OCI-LY7 (cell line): ENCODE results near the gene CRISP3. TPM values are rescaled to one million over a fixed set of nuclear protein-coding genes. Genes with fewer than 3 reads are reported as not detected.

ENCODE experiments used
- BruUV-seq: library from RNA; stranded (reverse); fragments of 400-500 nt; replicated peaks from 2 replicates; lab custom pipeline; 2021; lab: Mats Ljungman, UMichigan
- CTCF ChIA-PET: fragments of 300-600 bp; sonication (Branson Sonifier 250); formaldehyde crosslinking; loops from one replicate; lab custom pipeline; 2022; ENCODE audit warnings: antibody characterized with exemption; ENCODE audit not compliant: unreplicated experiment; lab: Charles Lee
- POLR2A ChIA-PET: fragments of 300-600 bp; sonication (Branson Sonifier 250); formaldehyde crosslinking; loops from one replicate; lab custom pipeline; 2022; ENCODE audit warnings: antibody characterized with exemption; lab: Charles Lee
- DNase-seq: peaks from one replicate; pipeline ENCODE4 v3.0.0-alpha.2; 2015; ENCODE audit warnings: low spot score
- H2AFZ ChIP-seq: fragments of 200-600 bp; sonication (generic), shearing (Covaris generic); 2 replicates; pipeline ENCODE4 v1.6.1; 2014; ENCODE audit warnings: mild to moderate bottlenecking, antibody characterized with exemption, low read length, moderate library complexity
- H3K27ac ChIP-seq: fragments of 200-600 bp; sonication (generic); 2 replicates; pipeline ENCODE4 v1.5.1; 2014; ENCODE audit warnings: mixed run types, low read depth, mild to moderate bottlenecking, moderate library complexity, low read length, inconsistent platforms; ENCODE audit not compliant: poor library complexity, severe bottlenecking
- H3K36me3 ChIP-seq: fragments of 200-600 bp; sonication (generic); 2 replicates; pipeline ENCODE4 v1.6.1; 2014; ENCODE audit warnings: mild to moderate bottlenecking, antibody characterized with exemption, low read length, moderate library complexity, mixed read lengths; ENCODE audit not compliant: insufficient read depth
- H3K4me1 ChIP-seq: fragments of 200-600 bp; sonication (generic); 2 replicates; pipeline ENCODE4 v1.5.1; 2014; ENCODE audit warnings: mild to moderate bottlenecking, low read length; ENCODE audit not compliant: insufficient read depth, poor library complexity, severe bottlenecking
- H3K4me2 ChIP-seq: fragments of 200-600 bp; sonication (generic); 2 replicates; pipeline ENCODE4 v1.6.1; 2014; ENCODE audit warnings: mild to moderate bottlenecking, low read length
- H3K4me3 ChIP-seq: fragments of 200-600 bp; sonication (generic); 2 replicates; pipeline ENCODE4 v1.5.1; 2014; ENCODE audit warnings: mild to moderate bottlenecking, low read depth, low read length; ENCODE audit not compliant: poor library complexity, severe bottlenecking
- H3K79me2 ChIP-seq: fragments of 200-600 bp; sonication (generic); 2 replicates; pipeline ENCODE4 v1.6.1; 2016; ENCODE audit warnings: low read depth, mild to moderate bottlenecking, low read length, moderate library complexity, mixed read lengths; ENCODE audit not compliant: insufficient read depth
- H3K9me2 ChIP-seq: fragments of 200-600 bp; sonication (generic); 2 replicates; pipeline ENCODE4 v1.6.1; 2016; ENCODE audit warnings: mild to moderate bottlenecking, low read length, mixed read lengths; ENCODE audit not compliant: insufficient read depth
- H3K9me3 ChIP-seq: fragments of 200-600 bp; sonication (generic); 2 replicates; pipeline ENCODE4 v1.6.1; 2014; ENCODE audit warnings: mild to moderate bottlenecking, mixed run types, low read length, mixed read lengths
- H4K20me1 ChIP-seq: fragments of 200-600 bp; sonication (generic); 2 replicates; pipeline ENCODE4 v1.6.1; 2014; ENCODE audit warnings: mild to moderate bottlenecking, antibody characterized with exemption, low read length, moderate library complexity, mixed read lengths; ENCODE audit not compliant: insufficient read depth
- CTCF ChIP-seq: fragments of 200-600 bp; sonication (generic); conservative IDR thresholded peaks from 2 replicates; pipeline ENCODE4 v1.5.1; 2014; ENCODE audit warnings: mild to moderate bottlenecking, antibody characterized with exemption, low read length, moderate library complexity, mixed read lengths
- EZH2phosphoT487 ChIP-seq: fragments of 200-600 bp; sonication (generic); IDR thresholded peaks from 2 replicates; pipeline ENCODE4 v1.6.1; 2018; ENCODE audit warnings: low read depth, borderline replicate concordance, mild to moderate bottlenecking, mixed run types, antibody characterized with exemption, low read length, moderate library complexity, mixed read lengths
- intact Hi-C: fragments of 100-400 bp; cut with micrococcal nuclease; formaldehyde crosslinking; loops from one replicate; pipeline ENCODE4 v1.10.0; 2022; ENCODE audit not compliant: unreplicated experiment
- total RNA-seq, 2 experiments: library from RNA; depleted of rRNA in 1 of 2; stranded (reverse); fragments of >200 nt in 1 of 2; shearing (Covaris generic) in 1 of 2; gene quantifications; 2 replicates each; pipeline ENCODE4 v1.2.3, GENCODE V29; 2014 to 2022

CRISP3 gene
- total RNA-seq, 2 experiments from 2014 or later: not detected

GRCh38 chr6:49698478-49698877, 45.7 kb downstream of the CRISP3 start:
- no peaks in the 10 kb centered on the region for H3K9me2 ChIP-seq
- TF ChIP-seq CTCF: no peak
- TF ChIP-seq EZH2phosphoT487: no peak
- no peak overlapping the region for H3K4me3 ChIP-seq
- H3K27ac ChIP-seq: no peak overlapping the region
- CTCF ChIA-PET: no interaction called here
- POLR2A ChIA-PET: interaction anchor here (0.7 kb wide), 2 partner anchors 41 to 378 kb away, joined by 3 read pairs; no protein-coding TSS in a partner anchor
- H2AFZ ChIP-seq: no peak overlapping the region
- no peak overlapping the region for H3K4me2 ChIP-seq
- H3K4me1 ChIP-seq: no peaks in the 10 kb centered on the region
- intact Hi-C loops: no loop called here
- no peaks in the 10 kb centered on the region for H4K20me1 ChIP-seq
- no TSS peak for BruUV-seq
- no peaks in the 10 kb centered on the region for H3K79me2 ChIP-seq
- DNase-seq: no peak
- no peaks in the 10 kb centered on the region for H3K9me3 ChIP-seq
- no peaks in the 10 kb centered on the region for H3K36me3 ChIP-seq

GRCh38 chr6:49693512-49693911, 50.7 kb downstream of the CRISP3 start:
- CTCF ChIA-PET: no interaction called here
- Histone ChIP-seq H2AFZ (no peak overlapping the region), H3K4me2 (no peak overlapping the region), H4K20me1 (no peaks in the 10 kb centered on the region), H3K79me2 (no peaks in the 10 kb centered on the region), H3K4me1 (no peaks in the 10 kb centered on the region), H3K9me3 (no peaks in the 10 kb centered on the region), H3K36me3 (no peaks in the 10 kb centered on the region), H3K9me2 (no peaks in the 10 kb centered on the region), H3K4me3 (no peak overlapping the region), H3K27ac (no peak overlapping the region)
- TF ChIP-seq CTCF: no peak
- no peak for TF ChIP-seq EZH2phosphoT487
- BruUV-seq: no TSS peak
- POLR2A ChIA-PET: no interaction called here
- intact Hi-C loops: no loop called here
- no peak for DNase-seq

- intact Hi-C loops: no loop called here
- no peaks in the 10 kb centered on the region for H3K9me3 ChIP-seq
- ChIA-PET CTCF (no interaction called here), POLR2A (interaction anchor here (0.7 kb wide), 1 partner anchor 1005 kb away, joined by 3 read pairs; no protein-coding TSS in a partner anchor)
- no peak overlapping the region for H3K4me3 ChIP-seq
- H3K9me2 ChIP-seq: no peaks in the 10 kb centered on the region
- TF ChIP-seq CTCF (no peak), EZH2phosphoT487 (no peak)
- H3K4me2 ChIP-seq: no peak overlapping the region
- no peak overlapping the region for H3K27ac ChIP-seq
- no peaks in the 10 kb centered on the region for H3K4me1 ChIP-seq
- no peak overlapping the region for H2AFZ ChIP-seq
- no peaks in the 10 kb centered on the region for H3K36me3 ChIP-seq
- no peaks in the 10 kb centered on the region for H4K20me1 ChIP-seq
- no peaks in the 10 kb centered on the region for H3K79me2 ChIP-seq
- no TSS peak for BruUV-seq
- no peak for DNase-seq
These were observed 51.7 kb downstream of the CRISP3 start for GRCh38 chr6:49692534-49692933.

Other genes starting within 250 kb of the CRISP3 start
- gene GLYATL3, start 244.5 kb downstream of the CRISP3 start, total RNA-seq (2014; rRNA removed; shearing (Covaris generic)): not detected in 2 replicates
- gene GLYATL3, start 244.5 kb downstream of the CRISP3 start, total RNA-seq (2022): not detected in 2 replicates
- not detected in 2 replicates for gene C6orf141, start 193.7 kb downstream of the CRISP3 start, total RNA-seq (2014; rRNA removed; shearing (Covaris generic))
- not detected in 2 replicates for gene C6orf141, start 193.7 kb downstream of the CRISP3 start, total RNA-seq (2022)
- gene RHAG, start 107.5 kb downstream of the CRISP3 start, total RNA-seq (2014; rRNA removed; shearing (Covaris generic)): not detected in 2 replicates
- gene RHAG, start 107.5 kb downstream of the CRISP3 start, total RNA-seq (2022): not detected in 2 replicates
- not detected in 2 replicates for gene CRISP2, start 30.8 kb downstream of the CRISP3 start, total RNA-seq (2014; rRNA removed; shearing (Covaris generic))
- not detected in 2 replicates for gene CRISP2, start 30.8 kb downstream of the CRISP3 start, total RNA-seq (2022)
- gene PGK2, start 42.9 kb upstream of the CRISP3 start, total RNA-seq (2014; rRNA removed; shearing (Covaris generic)): not detected in 2 replicates
- gene PGK2, start 42.9 kb upstream of the CRISP3 start, total RNA-seq (2022): not detected in 2 replicates
- not detected in 2 replicates for gene CRISP1, start 122.1 kb upstream of the CRISP3 start, total RNA-seq (2014; rRNA removed; shearing (Covaris generic))
- gene CRISP1, start 122.1 kb upstream of the CRISP3 start, total RNA-seq (2022): not detected in 2 replicates
- not detected in 2 replicates for gene DEFB114, start 219.8 kb upstream of the CRISP3 start, total RNA-seq (2014; rRNA removed; shearing (Covaris generic))
- not detected in 2 replicates for gene DEFB114, start 219.8 kb upstream of the CRISP3 start, total RNA-seq (2022)
- gene DEFB113, start 225.2 kb upstream of the CRISP3 start, total RNA-seq (2014; rRNA removed; shearing (Covaris generic)): not detected in 2 replicates
- not detected in 2 replicates for gene DEFB113, start 225.2 kb upstream of the CRISP3 start, total RNA-seq (2022)